OCI-LY7 (cell line): ENCODE results near the gene LZIC.

ENCODE experiments used
- CTCF ChIP-seq: fragments of 200-600 bp; sonication (generic); conservative IDR thresholded peaks from 2 replicates; pipeline ENCODE4 v1.5.1; 2014; ENCODE audit warnings: mild to moderate bottlenecking, antibody characterized with exemption, low read length, moderate library complexity, mixed read lengths
- EZH2phosphoT487 ChIP-seq: fragments of 200-600 bp; sonication (generic); IDR thresholded peaks from 2 replicates; pipeline ENCODE4 v1.6.1; 2018; ENCODE audit warnings: low read depth, borderline replicate concordance, mild to moderate bottlenecking, mixed run types, antibody characterized with exemption, low read length, moderate library complexity, mixed read lengths

GRCh38 chr1:9907441-9907840 is 35.8 kb downstream of the LZIC start:
- TF ChIP-seq CTCF (no peak), EZH2phosphoT487 (no peak)
